Measurements from ENCODE around the gene AP2M1. TPM values are rescaled to one million over a fixed set of nuclear protein-coding genes. Genes with fewer than 3 reads are reported as not detected.

Gene AP2M1
- total and polyA plus RNA-seq, 2 of the 13 experiments (the other 11 are each of a cell fraction or from before 2014, with no cell fraction given), result 126 to 146 TPM

GRCh38 chr3:184156522-184156955 lies 18.1 kb upstream of the AP2M1 start (continued):
- TF ChIP-seq, protein P1, sequence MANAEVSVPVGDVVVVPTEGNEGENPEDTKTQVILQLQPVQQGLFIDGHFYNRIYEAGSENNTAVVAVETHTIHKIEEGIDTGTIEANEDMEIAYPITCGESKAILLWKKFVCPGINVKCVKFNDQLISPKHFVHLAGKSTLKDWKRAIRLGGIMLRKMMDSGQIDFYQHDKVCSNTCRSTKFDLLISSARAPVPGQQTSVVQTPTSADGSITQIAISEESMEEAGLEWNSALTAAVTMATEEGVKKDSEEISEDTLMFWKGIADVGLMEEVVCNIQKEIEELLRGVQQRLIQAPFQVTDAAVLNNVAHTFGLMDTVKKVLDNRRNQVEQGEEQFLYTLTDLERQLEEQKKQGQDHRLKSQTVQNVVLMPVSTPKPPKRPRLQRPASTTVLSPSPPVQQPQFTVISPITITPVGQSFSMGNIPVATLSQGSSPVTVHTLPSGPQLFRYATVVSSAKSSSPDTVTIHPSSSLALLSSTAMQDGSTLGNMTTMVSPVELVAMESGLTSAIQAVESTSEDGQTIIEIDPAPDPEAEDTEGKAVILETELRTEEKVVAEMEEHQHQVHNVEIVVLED (CRISPR knock-in tag; IDR thresholded peaks at IDR 0.05; ENCODE audit: borderline replicate concordance), result 0 out of 2 replicates have a peak, but pooled peaks have one; percentile 41
- TF ChIP-seq, protein P2, sequence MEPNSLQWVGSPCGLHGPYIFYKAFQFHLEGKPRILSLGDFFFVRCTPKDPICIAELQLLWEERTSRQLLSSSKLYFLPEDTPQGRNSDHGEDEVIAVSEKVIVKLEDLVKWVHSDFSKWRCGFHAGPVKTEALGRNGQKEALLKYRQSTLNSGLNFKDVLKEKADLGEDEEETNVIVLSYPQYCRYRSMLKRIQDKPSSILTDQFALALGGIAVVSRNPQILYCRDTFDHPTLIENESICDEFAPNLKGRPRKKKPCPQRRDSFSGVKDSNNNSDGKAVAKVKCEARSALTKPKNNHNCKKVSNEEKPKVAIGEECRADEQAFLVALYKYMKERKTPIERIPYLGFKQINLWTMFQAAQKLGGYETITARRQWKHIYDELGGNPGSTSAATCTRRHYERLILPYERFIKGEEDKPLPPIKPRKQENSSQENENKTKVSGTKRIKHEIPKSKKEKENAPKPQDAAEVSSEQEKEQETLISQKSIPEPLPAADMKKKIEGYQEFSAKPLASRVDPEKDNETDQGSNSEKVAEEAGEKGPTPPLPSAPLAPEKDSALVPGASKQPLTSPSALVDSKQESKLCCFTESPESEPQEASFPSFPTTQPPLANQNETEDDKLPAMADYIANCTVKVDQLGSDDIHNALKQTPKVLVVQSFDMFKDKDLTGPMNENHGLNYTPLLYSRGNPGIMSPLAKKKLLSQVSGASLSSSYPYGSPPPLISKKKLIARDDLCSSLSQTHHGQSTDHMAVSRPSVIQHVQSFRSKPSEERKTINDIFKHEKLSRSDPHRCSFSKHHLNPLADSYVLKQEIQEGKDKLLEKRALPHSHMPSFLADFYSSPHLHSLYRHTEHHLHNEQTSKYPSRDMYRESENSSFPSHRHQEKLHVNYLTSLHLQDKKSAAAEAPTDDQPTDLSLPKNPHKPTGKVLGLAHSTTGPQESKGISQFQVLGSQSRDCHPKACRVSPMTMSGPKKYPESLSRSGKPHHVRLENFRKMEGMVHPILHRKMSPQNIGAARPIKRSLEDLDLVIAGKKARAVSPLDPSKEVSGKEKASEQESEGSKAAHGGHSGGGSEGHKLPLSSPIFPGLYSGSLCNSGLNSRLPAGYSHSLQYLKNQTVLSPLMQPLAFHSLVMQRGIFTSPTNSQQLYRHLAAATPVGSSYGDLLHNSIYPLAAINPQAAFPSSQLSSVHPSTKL (CRISPR knock-in tag; IDR thresholded peaks at IDR 0.05), result 0 out of 2 replicates have a peak, but pooled peaks have one; percentile 11
- TF ChIP-seq ZBTB7B (CRISPR knock-in tag; IDR thresholded peaks at IDR 0.05), result peak; percentile 16; the same call in 1 of the 2 replicates
- TF ChIP-seq GFI1 (CRISPR knock-in tag; IDR thresholded peaks at IDR 0.05; ENCODE audit: borderline replicate concordance), result no peak
- TF ChIP-seq, protein P3, sequence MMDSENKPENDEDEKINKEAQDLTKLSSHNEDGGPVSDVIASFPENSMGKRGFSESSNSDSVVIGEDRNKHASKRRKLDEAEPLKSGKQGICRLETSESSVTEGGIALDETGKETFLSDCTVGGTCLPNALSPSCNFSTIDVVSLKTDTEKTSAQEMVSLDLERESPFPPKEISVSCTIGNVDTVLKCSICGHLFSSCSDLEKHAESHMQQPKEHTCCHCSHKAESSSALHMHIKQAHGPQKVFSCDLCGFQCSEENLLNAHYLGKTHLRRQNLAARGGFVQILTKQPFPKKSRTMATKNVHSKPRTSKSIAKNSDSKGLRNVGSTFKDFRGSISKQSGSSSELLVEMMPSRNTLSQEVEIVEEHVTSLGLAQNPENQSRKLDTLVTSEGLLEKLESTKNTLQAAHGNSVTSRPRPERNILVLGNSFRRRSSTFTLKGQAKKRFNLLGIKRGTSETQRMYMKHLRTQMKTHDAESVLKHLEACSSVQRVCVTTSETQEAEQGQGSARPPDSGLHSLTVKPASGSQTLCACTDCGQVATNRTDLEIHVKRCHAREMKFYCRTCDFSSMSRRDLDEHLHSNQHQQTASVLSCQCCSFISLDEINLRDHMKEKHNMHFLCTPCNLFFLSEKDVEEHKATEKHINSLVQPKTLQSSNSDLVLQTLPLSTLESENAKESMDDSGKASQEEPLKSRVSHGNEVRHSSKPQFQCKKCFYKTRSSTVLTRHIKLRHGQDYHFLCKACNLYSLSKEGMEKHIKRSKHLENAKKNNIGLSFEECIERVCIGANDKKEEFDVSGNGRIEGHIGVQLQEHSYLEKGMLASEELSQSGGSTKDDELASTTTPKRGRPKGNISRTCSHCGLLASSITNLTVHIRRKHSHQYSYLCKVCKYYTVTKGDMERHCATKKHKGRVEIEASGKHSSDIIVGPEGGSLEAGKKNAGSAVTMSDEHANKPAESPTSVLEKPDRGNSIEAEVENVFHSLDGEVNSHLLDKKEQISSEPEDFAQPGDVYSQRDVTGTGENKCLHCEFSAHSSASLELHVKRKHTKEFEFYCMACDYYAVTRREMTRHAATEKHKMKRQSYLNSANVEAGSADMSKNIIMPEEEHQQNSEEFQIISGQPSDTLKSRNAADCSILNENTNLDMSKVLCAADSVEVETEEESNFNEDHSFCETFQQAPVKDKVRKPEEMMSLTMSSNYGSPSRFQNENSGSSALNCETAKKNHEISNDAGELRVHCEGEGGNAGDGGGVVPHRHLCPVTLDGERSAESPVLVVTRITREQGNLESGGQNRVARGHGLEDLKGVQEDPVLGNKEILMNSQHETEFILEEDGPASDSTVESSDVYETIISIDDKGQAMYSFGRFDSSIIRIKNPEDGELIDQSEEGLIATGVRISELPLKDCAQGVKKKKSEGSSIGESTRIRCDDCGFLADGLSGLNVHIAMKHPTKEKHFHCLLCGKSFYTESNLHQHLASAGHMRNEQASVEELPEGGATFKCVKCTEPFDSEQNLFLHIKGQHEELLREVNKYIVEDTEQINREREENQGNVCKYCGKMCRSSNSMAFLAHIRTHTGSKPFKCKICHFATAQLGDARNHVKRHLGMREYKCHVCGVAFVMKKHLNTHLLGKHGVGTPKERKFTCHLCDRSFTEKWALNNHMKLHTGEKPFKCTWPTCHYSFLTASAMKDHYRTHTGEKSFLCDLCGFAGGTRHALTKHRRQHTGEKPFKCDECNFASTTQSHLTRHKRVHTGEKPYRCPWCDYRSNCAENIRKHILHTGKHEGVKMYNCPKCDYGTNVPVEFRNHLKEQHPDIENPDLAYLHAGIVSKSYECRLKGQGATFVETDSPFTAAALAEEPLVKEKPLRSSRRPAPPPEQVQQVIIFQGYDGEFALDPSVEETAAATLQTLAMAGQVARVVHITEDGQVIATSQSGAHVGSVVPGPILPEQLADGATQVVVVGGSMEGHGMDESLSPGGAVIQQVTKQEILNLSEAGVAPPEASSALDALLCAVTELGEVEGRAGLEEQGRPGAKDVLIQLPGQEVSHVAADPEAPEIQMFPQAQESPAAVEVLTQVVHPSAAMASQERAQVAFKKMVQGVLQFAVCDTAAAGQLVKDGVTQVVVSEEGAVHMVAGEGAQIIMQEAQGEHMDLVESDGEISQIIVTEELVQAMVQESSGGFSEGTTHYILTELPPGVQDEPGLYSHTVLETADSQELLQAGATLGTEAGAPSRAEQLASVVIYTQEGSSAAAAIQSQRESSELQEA (CRISPR knock-in tag; IDR thresholded peaks at IDR 0.05; ENCODE audit: not compliant biosample characterization), result no peak
- no peak for TF ChIP-seq ZNF616 (CRISPR knock-in tag; IDR thresholded peaks at IDR 0.05; ENCODE audit: low read depth)
- peak; percentile 25; the same call in 1 of the 2 replicates for TF ChIP-seq UBTF (CRISPR knock-in tag; IDR thresholded peaks at IDR 0.05)
- TF ChIP-seq KDM4B (CRISPR knock-in tag; IDR thresholded peaks at IDR 0.05), result 0 out of 2 replicates have a peak, but pooled peaks have one; percentile 47
